Mucosa of rectum (tissue), 2 donors: ENCODE measurements around the gene TRIM59.

Experiments used
- H3K27ac ChIP-seq, 2 donors: one replicate each; pipeline ENCODE4 v1.7.0; 2013; ENCODE audit warnings: inconsistent platforms in 2 of 2, low read depth in 2 of 2, low read length in 2 of 2
- H3K27me3 ChIP-seq, 2 donors: one replicate each; pipeline ENCODE4 v1.7.0; 2013; ENCODE audit warnings: low read length in 2 of 2; ENCODE audit not compliant: control insufficient read depth in 2 of 2, insufficient read depth in 2 of 2
- H3K36me3 ChIP-seq, 2 donors: one replicate each; pipeline ENCODE4 v1.7.0; 2013; ENCODE audit warnings: low read length in 2 of 2; ENCODE audit not compliant: control insufficient read depth in 2 of 2, insufficient read depth in 2 of 2
- H3K4me1 ChIP-seq, 2 donors: one replicate each; pipeline ENCODE4 v1.7.0; 2013; ENCODE audit warnings: low read length in 2 of 2, mild to moderate bottlenecking in 1 of 2; ENCODE audit not compliant: control insufficient read depth in 2 of 2, insufficient read depth in 2 of 2
- H3K4me3 ChIP-seq, 2 donors: one replicate each; pipeline ENCODE4 v1.7.0; 2013; ENCODE audit warnings: low read length in 2 of 2
- H3K9ac ChIP-seq, 2 donors: one replicate each; pipeline ENCODE4 v1.7.0; 2013; ENCODE audit warnings: low read length in 2 of 2, low read depth in 1 of 2, mild to moderate bottlenecking in 1 of 2
- H3K9me3 ChIP-seq, 2 donors: one replicate each; pipeline ENCODE4 v1.7.0; 2013; ENCODE audit warnings: low read length in 2 of 2; ENCODE audit not compliant: control insufficient read depth in 2 of 2
- donor health status: healthy.
- donor health status: Normal muscosa, but diverticular disease.

The TRIM59 gene

GRCh38 chr3:160399125-160400029, 50.2 kb downstream of the TRIM59 start, which contains the start of the genes IFT80 and SMC4:
Gene IFT80 (minus strand): TSS chr3:160399225. CDS start chr3:160384600, 14,625 bp downstream.
Gene SMC4 (plus strand): TSS chr3:160399650. CDS start chr3:160400827, 1,177 bp downstream.
- Histone ChIP-seq H3K4me3 (peak within 1 kb of the TSS; percentile 82 to 100), H3K27ac (peak within 1 kb of the TSS; percentile 86 to 92), H3K4me1 (peaks cover 11 to 18% of the 10 kb centered on the region in 2 donors), H3K9me3 (no peaks in the 10 kb centered on the region), H3K27me3 (no peaks in the 10 kb centered on the region), H3K36me3 (no peaks in the 10 kb centered on the region), H3K9ac (peak within 1 kb of the TSS; percentile 81 to 93)

GRCh38 chr3:160398820-160399124, 50.8 kb downstream of the TRIM59 start:
- Histone ChIP-seq H3K4me3 (peak overlapping the region; percentile 82 to 100), H3K4me1 (peaks cover 9 to 12% of the 10 kb centered on the region in 2 donors), H3K9ac (peak overlapping the region; percentile 72 to 81), H3K27ac (peak overlapping the region; percentile 86 to 92), H3K9me3 (no peaks in the 10 kb centered on the region), H3K36me3 (no peaks in the 10 kb centered on the region), H3K27me3 (no peaks in the 10 kb centered on the region)

DNA sequence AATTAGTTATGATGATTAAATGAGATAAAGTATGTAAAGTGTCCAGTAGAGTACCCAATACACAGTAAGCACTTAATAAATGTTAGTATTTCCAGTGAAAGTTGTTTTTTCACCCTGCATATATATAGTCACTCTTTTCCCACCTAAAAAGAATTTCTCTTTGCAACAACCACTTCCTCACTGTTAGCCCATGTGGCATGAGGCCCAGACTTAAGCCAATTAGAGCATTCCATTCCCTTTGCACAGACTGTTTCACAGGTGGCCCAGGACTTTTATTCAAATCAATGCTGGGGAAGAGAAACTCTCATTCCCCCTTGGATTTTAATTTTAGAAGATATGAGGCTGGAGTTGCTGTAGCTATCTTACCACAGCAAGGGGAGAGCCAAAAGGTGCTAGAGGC, 54.3 kb downstream of the TRIM59 start:
- peaks cover 0 to 9% of the 10 kb centered on the region in 2 donors for H3K4me1 ChIP-seq
- peaks cover 0 to 3% of the 10 kb centered on the region in 2 donors for H3K36me3 ChIP-seq
- no peak overlapping the region for H3K27ac ChIP-seq
- no peaks in the 10 kb centered on the region for H3K27me3 ChIP-seq
- no peak overlapping the region for H3K9ac ChIP-seq
- no peaks in the 10 kb centered on the region for H3K9me3 ChIP-seq
- H3K4me3 ChIP-seq = no peak overlapping the region

GRCh38 chr3:160394009-160394392, 55.6 kb downstream of the TRIM59 start:
- Histone ChIP-seq H3K27me3 (no peaks in the 10 kb centered on the region), H3K9ac (no peak overlapping the region), H3K36me3 (peaks cover 0 to 3% of the 10 kb centered on the region in 2 donors), H3K4me1 (peaks cover 0 to 9% of the 10 kb centered on the region in 2 donors), H3K9me3 (no peaks in the 10 kb centered on the region), H3K27ac (no peak overlapping the region), H3K4me3 (no peak overlapping the region)

GRCh38 chr3:160393346-160394008, 56.1 kb downstream of the TRIM59 start:
- Histone ChIP-seq H3K27me3 (no peaks in the 10 kb centered on the region), H3K4me3 (no peak overlapping the region), H3K36me3 (peaks cover 0 to 3% of the 10 kb centered on the region in 2 donors), H3K27ac (no peak overlapping the region), H3K9me3 (no peaks in the 10 kb centered on the region), H3K4me1 (peaks cover 0 to 5% of the 10 kb centered on the region in 2 donors), H3K9ac (no peak overlapping the region)

DNA sequence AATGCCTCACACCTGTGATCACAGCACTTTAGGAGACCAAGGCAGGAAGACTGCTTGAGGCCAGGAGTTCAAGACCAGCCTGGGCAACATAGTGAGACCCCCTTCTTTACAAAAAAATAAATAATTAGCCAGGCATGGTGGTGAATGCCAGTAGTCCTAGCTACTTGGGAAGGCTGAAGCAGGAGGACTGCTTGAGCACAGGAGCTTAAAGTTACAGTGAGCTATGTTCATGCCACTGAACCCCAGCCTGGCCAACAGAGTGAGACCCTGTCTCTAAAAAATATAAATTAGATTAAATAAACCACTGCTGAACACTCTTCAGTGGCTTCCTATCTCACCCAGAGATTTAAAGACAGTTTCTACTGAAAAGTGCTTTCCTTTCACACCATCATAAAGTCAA, 56.8 kb downstream of the TRIM59 start:
- H3K4me1 ChIP-seq = no peaks in the 10 kb centered on the region
- no peaks in the 10 kb centered on the region for H3K27me3 ChIP-seq
- H3K9ac ChIP-seq = no peak overlapping the region
- H3K36me3 ChIP-seq = peaks cover 0 to 3% of the 10 kb centered on the region in 2 donors
- H3K4me3 ChIP-seq = no peak overlapping the region
- no peaks in the 10 kb centered on the region for H3K9me3 ChIP-seq
- no peak overlapping the region for H3K27ac ChIP-seq

DNA sequence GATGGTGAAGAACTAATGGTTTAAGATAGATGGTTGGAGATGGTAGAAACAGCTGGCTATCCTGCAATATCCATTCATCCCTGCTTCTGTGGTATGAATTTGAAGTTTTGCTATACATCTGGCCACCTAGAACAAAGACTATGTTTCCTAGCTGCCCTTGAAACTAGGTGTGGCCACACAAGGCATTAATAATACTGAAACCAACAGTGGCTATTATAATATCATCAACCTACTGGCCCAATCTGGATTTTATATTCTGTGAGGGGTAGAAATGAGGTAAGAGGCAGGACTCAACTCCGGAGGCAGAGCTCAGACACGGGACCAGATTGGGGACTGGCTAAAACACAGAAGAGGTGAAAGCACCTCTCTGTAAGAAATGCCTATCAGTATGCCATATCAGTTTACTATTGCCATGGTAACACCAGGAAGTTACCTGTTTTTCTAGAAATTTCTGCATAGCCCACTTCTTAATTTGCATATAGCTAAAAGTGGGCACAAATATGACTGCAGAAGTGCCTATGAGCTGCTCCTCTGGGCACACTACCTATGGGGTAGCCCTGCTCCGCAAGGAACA, 58.9 kb downstream of the TRIM59 start:
- H3K4me1 ChIP-seq = no peaks in the 10 kb centered on the region
- no peak overlapping the region for H3K9ac ChIP-seq
- H3K4me3 ChIP-seq = no peak overlapping the region
- H3K27me3 ChIP-seq = no peaks in the 10 kb centered on the region
- H3K36me3 ChIP-seq = peaks cover 0 to 3% of the 10 kb centered on the region in 2 donors
- no peaks in the 10 kb centered on the region for H3K9me3 ChIP-seq
- no peak overlapping the region for H3K27ac ChIP-seq
